GM23338 (cell line): ENCODE results near the gene TMEM201.
"Not testable (repeated sequence)": the region's sequence is repeated elsewhere in the genome, so short reads cannot be mapped to it uniquely, and the experiment has no call there.

Source experiments
- CREB1 ChIP-seq: fragments of 250-450 bp; sonication (Bioruptor Pico); IDR thresholded peaks from 2 replicates; pipeline ENCODE4 v1.5.0; 2020; ENCODE audit warnings: low read depth, mild to moderate bottlenecking, moderate library complexity
- EZH2 ChIP-seq: fragments of 200-600 bp; sonication (generic); IDR thresholded peaks from one replicate; pipeline ENCODE4 v1.8.0; 2017; ENCODE audit warnings: antibody characterized with exemption, mild to moderate bottlenecking, low read depth; ENCODE audit not compliant: unreplicated experiment
- EZH2phosphoT487 ChIP-seq: fragments of 200-600 bp; sonication (generic); IDR thresholded peaks from one replicate; pipeline ENCODE4 v1.8.1; 2018; ENCODE audit warnings: antibody characterized with exemption; ENCODE audit not compliant: unreplicated experiment
- JUNB ChIP-seq: IDR thresholded peaks from one replicate; pipeline ENCODE4 v1.6.1; 2016; ENCODE audit warnings: antibody characterized with exemption; ENCODE audit not compliant: unreplicated experiment
- POLR2AphosphoS5 ChIP-seq: IDR thresholded peaks from 2 replicates; pipeline ENCODE4 v1.6.1; 2016; ENCODE audit warnings: antibody characterized with exemption, low read depth
- ZNF114 ChIP-seq: fragments of 250-450 bp; sonication (Bioruptor Pico); IDR thresholded peaks from 2 replicates; pipeline ENCODE4 v1.5.0; 2020; ENCODE audit warnings: mild to moderate bottlenecking, moderate library complexity
- TF ChIP-seq, protein P1 (sequence below): IDR thresholded peaks from 2 replicates; pipeline ENCODE4 v1.6.1; 2016; ENCODE audit warnings: antibody characterized with exemption
- TF ChIP-seq, protein P2 (sequence below), 2 experiments: fragments of 200-600 bp in 1 of 2; sonication (generic) in 1 of 2; conservative IDR thresholded peaks; 2 replicates each; pipeline versions ENCODE4 v1.5.1 to v1.6.1; 2016 to 2017; ENCODE audit warnings: antibody characterized with exemption in 2 of 2, low read depth in 2 of 2, mild to moderate bottlenecking in 2 of 2, moderate library complexity in 1 of 2
- TF ChIP-seq, protein P3 (sequence below): IDR thresholded peaks from one replicate; pipeline ENCODE4 v1.6.1; 2018; ENCODE audit warnings: antibody characterized with exemption; ENCODE audit not compliant: unreplicated experiment

DNA sequence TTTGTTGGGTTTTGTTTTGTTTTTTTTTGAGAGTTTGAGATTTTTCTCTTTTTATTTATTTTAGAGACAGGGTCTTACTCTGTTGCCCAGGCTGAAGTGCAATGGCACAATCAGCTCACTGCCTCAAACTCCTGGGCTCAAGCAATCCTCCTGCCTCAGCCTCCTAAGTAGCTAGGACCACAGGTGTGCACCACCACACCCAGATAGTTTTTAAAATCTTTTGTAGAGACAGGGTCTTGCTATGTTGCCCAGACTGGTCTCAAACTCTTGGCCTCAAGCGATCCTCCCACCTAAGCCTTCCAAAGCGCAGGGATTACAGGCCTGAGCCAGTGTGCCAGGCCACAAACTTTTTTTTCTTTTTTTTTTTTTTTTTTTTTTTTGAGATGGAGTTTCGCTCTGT is 36.3 kb downstream of the TMEM201 start:
- not testable (repeated sequence) for TF ChIP-seq JUNB, EZH2phosphoT487, CREB1, EZH2, POLR2AphosphoS5, ZNF114
- TF ChIP-seq, protein P1, sequence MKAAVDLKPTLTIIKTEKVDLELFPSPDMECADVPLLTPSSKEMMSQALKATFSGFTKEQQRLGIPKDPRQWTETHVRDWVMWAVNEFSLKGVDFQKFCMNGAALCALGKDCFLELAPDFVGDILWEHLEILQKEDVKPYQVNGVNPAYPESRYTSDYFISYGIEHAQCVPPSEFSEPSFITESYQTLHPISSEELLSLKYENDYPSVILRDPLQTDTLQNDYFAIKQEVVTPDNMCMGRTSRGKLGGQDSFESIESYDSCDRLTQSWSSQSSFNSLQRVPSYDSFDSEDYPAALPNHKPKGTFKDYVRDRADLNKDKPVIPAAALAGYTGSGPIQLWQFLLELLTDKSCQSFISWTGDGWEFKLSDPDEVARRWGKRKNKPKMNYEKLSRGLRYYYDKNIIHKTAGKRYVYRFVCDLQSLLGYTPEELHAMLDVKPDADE = not testable (repeated sequence)
- TF ChIP-seq, protein P2, sequence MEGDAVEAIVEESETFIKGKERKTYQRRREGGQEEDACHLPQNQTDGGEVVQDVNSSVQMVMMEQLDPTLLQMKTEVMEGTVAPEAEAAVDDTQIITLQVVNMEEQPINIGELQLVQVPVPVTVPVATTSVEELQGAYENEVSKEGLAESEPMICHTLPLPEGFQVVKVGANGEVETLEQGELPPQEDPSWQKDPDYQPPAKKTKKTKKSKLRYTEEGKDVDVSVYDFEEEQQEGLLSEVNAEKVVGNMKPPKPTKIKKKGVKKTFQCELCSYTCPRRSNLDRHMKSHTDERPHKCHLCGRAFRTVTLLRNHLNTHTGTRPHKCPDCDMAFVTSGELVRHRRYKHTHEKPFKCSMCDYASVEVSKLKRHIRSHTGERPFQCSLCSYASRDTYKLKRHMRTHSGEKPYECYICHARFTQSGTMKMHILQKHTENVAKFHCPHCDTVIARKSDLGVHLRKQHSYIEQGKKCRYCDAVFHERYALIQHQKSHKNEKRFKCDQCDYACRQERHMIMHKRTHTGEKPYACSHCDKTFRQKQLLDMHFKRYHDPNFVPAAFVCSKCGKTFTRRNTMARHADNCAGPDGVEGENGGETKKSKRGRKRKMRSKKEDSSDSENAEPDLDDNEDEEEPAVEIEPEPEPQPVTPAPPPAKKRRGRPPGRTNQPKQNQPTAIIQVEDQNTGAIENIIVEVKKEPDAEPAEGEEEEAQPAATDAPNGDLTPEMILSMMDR (conservative IDR thresholded peaks at IDR 0.05; ENCODE audit: low read depth in 2 of 2) = not testable (repeated sequence)
- TF ChIP-seq, protein P3, sequence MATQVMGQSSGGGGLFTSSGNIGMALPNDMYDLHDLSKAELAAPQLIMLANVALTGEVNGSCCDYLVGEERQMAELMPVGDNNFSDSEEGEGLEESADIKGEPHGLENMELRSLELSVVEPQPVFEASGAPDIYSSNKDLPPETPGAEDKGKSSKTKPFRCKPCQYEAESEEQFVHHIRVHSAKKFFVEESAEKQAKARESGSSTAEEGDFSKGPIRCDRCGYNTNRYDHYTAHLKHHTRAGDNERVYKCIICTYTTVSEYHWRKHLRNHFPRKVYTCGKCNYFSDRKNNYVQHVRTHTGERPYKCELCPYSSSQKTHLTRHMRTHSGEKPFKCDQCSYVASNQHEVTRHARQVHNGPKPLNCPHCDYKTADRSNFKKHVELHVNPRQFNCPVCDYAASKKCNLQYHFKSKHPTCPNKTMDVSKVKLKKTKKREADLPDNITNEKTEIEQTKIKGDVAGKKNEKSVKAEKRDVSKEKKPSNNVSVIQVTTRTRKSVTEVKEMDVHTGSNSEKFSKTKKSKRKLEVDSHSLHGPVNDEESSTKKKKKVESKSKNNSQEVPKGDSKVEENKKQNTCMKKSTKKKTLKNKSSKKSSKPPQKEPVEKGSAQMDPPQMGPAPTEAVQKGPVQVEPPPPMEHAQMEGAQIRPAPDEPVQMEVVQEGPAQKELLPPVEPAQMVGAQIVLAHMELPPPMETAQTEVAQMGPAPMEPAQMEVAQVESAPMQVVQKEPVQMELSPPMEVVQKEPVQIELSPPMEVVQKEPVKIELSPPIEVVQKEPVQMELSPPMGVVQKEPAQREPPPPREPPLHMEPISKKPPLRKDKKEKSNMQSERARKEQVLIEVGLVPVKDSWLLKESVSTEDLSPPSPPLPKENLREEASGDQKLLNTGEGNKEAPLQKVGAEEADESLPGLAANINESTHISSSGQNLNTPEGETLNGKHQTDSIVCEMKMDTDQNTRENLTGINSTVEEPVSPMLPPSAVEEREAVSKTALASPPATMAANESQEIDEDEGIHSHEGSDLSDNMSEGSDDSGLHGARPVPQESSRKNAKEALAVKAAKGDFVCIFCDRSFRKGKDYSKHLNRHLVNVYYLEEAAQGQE = not testable (repeated sequence)
